ENCODE measurements around the gene PRDM16. TPM values are rescaled to one million over a fixed set of nuclear protein-coding genes. Genes with fewer than 3 reads are reported as not detected.

PRDM16 gene
- total and polyA plus RNA-seq, 2 experiments from 2014 or later: 0.14 to 0.16 TPM

- no peak for DNase-seq (ENCODE audit: low spot score)
- H3K79me2 ChIP-seq (replicated peaks; ENCODE audit: insufficient read depth): no peaks in the 10 kb centered on the region
- H3K4me3 ChIP-seq: no peak overlapping the region
- H2AFZ ChIP-seq: no peak overlapping the region
- no peaks in the 10 kb centered on the region for H3K36me3 Mint-ChIP-seq (ENCODE audit: low read depth)
- no peak overlapping the region for H3K4me2 ChIP-seq
- H3K36me3 ChIP-seq (ENCODE audit: insufficient read depth): no peaks in the 10 kb centered on the region
- H3K27me3 Mint-ChIP-seq (ENCODE audit: insufficient read depth, low read depth, poor library complexity): peaks cover 13% of the 10 kb centered on the region
- H3K27me3 ChIP-seq (ENCODE audit: insufficient read depth): no peaks in the 10 kb centered on the region; the same call in 1 of the 2 replicates
- H3K9me3 Mint-ChIP-seq: no peaks in the 10 kb centered on the region; the same call in 2 of the 3 replicates
- no peak overlapping the region for H3K27ac ChIP-seq (ENCODE audit: low read depth)
- no peak for TF ChIP-seq REST (IDR thresholded peaks at IDR 0.05; ENCODE audit: unreplicated experiment)
- TF ChIP-seq NANOG (IDR thresholded peaks at IDR 0.05; ENCODE audit: borderline replicate concordance): no peak
- no peak for TF ChIP-seq STAT1 (IDR thresholded peaks at IDR 0.05; ENCODE audit: unreplicated experiment)
- TF ChIP-seq JUNB (IDR thresholded peaks at IDR 0.05; ENCODE audit: unreplicated experiment): no peak
- TF ChIP-seq CREB1 (CRISPR knock-in tag; IDR thresholded peaks at IDR 0.05; ENCODE audit: low read depth): no peak
- TF ChIP-seq, protein P1, sequence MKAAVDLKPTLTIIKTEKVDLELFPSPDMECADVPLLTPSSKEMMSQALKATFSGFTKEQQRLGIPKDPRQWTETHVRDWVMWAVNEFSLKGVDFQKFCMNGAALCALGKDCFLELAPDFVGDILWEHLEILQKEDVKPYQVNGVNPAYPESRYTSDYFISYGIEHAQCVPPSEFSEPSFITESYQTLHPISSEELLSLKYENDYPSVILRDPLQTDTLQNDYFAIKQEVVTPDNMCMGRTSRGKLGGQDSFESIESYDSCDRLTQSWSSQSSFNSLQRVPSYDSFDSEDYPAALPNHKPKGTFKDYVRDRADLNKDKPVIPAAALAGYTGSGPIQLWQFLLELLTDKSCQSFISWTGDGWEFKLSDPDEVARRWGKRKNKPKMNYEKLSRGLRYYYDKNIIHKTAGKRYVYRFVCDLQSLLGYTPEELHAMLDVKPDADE (IDR thresholded peaks at IDR 0.05): no peak
- TF ChIP-seq EZH2 (IDR thresholded peaks at IDR 0.05; ENCODE audit: low read depth, unreplicated experiment): no peak
- no peak for TF ChIP-seq EZH2phosphoT487 (IDR thresholded peaks at IDR 0.05; ENCODE audit: unreplicated experiment)
- TF ChIP-seq, protein P2, sequence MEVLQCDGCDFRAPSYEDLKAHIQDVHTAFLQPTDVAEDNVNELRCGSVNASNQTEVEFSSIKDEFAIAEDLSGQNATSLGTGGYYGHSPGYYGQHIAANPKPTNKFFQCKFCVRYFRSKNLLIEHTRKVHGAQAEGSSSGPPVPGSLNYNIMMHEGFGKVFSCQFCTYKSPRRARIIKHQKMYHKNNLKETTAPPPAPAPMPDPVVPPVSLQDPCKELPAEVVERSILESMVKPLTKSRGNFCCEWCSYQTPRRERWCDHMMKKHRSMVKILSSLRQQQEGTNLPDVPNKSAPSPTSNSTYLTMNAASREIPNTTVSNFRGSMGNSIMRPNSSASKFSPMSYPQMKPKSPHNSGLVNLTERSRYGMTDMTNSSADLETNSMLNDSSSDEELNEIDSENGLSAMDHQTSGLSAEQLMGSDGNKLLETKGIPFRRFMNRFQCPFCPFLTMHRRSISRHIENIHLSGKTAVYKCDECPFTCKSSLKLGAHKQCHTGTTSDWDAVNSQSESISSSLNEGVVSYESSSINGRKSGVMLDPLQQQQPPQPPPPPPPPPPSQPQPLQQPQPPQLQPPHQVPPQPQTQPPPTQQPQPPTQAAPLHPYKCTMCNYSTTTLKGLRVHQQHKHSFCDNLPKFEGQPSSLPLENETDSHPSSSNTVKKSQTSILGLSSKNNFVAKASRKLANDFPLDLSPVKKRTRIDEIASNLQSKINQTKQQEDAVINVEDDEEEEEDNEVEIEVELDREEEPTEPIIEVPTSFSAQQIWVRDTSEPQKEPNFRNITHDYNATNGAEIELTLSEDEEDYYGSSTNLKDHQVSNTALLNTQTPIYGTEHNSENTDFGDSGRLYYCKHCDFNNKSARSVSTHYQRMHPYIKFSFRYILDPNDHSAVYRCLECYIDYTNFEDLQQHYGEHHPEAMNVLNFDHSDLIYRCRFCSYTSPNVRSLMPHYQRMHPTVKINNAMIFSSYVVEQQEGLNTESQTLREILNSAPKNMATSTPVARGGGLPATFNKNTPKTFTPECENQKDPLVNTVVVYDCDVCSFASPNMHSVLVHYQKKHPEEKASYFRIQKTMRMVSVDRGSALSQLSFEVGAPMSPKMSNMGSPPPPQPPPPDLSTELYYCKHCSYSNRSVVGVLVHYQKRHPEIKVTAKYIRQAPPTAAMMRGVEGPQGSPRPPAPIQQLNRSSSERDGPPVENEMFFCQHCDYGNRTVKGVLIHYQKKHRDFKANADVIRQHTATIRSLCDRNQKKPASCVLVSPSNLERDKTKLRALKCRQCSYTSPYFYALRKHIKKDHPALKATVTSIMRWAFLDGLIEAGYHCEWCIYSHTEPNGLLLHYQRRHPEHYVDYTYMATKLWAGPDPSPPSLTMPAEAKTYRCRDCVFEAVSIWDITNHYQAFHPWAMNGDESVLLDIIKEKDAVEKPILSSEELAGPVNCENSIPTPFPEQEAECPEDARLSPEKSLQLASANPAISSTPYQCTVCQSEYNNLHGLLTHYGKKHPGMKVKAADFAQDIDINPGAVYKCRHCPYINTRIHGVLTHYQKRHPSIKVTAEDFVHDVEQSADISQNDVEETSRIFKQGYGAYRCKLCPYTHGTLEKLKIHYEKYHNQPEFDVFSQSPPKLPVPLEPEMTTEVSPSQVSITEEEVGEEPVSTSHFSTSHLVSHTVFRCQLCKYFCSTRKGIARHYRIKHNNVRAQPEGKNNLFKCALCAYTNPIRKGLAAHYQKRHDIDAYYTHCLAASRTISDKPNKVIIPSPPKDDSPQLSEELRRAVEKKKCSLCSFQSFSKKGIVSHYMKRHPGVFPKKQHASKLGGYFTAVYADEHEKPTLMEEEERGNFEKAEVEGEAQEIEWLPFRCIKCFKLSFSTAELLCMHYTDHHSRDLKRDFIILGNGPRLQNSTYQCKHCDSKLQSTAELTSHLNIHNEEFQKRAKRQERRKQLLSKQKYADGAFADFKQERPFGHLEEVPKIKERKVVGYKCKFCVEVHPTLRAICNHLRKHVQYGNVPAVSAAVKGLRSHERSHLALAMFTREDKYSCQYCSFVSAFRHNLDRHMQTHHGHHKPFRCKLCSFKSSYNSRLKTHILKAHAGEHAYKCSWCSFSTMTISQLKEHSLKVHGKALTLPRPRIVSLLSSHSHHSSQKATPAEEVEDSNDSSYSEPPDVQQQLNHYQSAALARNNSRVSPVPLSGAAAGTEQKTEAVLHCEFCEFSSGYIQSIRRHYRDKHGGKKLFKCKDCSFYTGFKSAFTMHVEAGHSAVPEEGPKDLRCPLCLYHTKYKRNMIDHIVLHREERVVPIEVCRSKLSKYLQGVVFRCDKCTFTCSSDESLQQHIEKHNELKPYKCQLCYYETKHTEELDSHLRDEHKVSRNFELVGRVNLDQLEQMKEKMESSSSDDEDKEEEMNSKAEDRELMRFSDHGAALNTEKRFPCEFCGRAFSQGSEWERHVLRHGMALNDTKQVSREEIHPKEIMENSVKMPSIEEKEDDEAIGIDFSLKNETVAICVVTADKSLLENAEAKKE (CRISPR knock-in tag; IDR thresholded peaks at IDR 0.05): no peak
- no peak overlapping the region for H3K4me3 Mint-ChIP-seq
- no peaks in the 10 kb centered on the region for H3K9me2 ChIP-seq (ENCODE audit: insufficient read depth)
- peaks cover 15% of the 10 kb centered on the region; the same call in 1 of the 2 replicates for H3K4me1 ChIP-seq (ENCODE audit: insufficient read depth)
- peaks cover 18% of the 10 kb centered on the region for H3K4me1 Mint-ChIP-seq
- H3F3A ChIP-seq (replicated peaks; ENCODE audit: low read depth): 0 out of 2 replicates have a peak, but pooled peaks cover 2% of the 10 kb centered on the region
- no peak overlapping the region for H3K27ac Mint-ChIP-seq
- no peak for ATAC-seq
- no peaks in the 10 kb centered on the region for H4K20me1 ChIP-seq (replicated peaks; ENCODE audit: insufficient read depth)
These were observed 181.6 kb downstream of the PRDM16 start for GRCh38 chr1:3250624-3251023.

Measured in GM23338 (cell line).